Neural crest cell (in vitro differentiated cells): ENCODE measurements around the gene HOXB3. TPM values are rescaled to one million over a fixed set of nuclear protein-coding genes. Genes with fewer than 3 reads are reported as not detected.

Experiments used
- DNase-seq: peaks from one replicate; pipeline ENCODE4 v3.0.0; 2021; ENCODE audit warnings: low read depth, mixed read lengths, low spot score
- H3K27ac Mint-ChIP-seq: one replicate; pipeline ENCODE4 v1.8.0; 2021; ENCODE audit warnings: mild to moderate bottlenecking, mixed read lengths; ENCODE audit not compliant: unreplicated experiment
- H3K27me3 Mint-ChIP-seq: 2 replicates; pipeline ENCODE4 v1.8.0; 2021; ENCODE audit warnings: low read depth, mild to moderate bottlenecking, mixed read lengths
- H3K36me3 Mint-ChIP-seq: 2 replicates; pipeline ENCODE4 v1.8.0; 2021; ENCODE audit warnings: low read depth, mild to moderate bottlenecking, mixed read lengths
- H3K4me1 Mint-ChIP-seq: 2 replicates; pipeline ENCODE4 v1.8.0; 2021; ENCODE audit warnings: mixed read lengths
- H3K4me3 Mint-ChIP-seq: one replicate; pipeline ENCODE4 v1.8.0; 2021; ENCODE audit warnings: mild to moderate bottlenecking, mixed read lengths
- H3K9me3 Mint-ChIP-seq: 2 replicates; pipeline ENCODE4 v1.8.0; 2021; ENCODE audit warnings: mixed read lengths
- total RNA-seq: library from RNA; stranded (reverse); gene quantifications from 2 replicates; pipeline ENCODE4 v1.2.1, GENCODE V29; 2021
- TF ChIP-seq, protein P1 (sequence below): fragments of 200-600 bp; sonication (generic); conservative IDR thresholded peaks from 2 replicates; pipeline ENCODE4 v1.5.0; 2021; ENCODE audit warnings: antibody characterized with exemption, mild to moderate bottlenecking

The HOXB3 gene
- total RNA-seq, 1 donor from 2014 or later, result 22.8 TPM

DNA sequence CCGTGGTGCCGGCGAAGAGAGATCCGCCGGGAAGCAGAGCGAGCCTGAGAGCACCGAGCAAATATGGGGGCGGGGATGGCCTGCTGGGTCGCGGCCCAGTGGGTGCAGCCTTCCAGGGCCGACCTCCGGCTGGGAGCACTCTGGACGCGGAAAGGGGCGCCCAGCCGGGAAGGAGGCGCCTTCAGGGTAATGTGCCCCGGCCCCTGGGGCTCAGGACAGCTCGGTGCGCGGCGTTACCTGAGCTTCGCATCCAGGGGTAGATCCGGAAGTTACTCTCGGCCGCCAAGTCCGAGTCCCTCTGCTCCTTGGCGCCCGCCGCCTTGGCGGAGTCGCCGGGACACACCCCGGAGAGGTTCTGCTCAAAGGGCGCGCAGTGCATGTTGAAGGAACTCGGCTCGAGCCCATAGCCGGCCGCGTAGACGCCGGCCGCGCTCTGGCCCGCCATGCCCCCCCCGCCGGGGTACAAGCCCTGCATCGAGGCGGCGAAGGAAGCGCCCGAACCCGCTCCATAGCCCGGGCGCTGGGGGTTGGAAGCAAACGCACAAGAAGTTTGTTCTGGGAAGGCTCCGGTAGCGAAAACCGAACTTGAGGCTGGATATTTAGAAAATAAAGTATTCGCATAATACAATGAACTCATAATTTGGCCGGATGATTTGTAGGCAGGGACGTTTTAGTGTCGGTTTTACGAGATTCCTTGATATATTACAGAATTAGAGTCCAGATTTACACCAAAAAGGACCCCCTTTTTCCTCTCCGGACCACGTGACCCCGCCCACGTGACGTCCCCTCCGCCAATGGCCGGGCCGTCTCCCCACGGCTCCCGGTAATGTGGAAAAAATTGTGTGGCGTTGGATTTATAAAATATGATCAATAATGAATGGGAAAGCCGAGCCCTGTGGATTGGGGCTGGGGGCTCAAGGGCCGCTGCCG is 20.5 kb upstream of the HOXB3 start, which contains the start of gene HOXB7:
TSS of gene HOXB7 (minus strand) at position 736 of the 930 bp plus-strand sequence. CDS start at position 637, 99 bp downstream.
- H3K4me1 Mint-ChIP-seq, result peaks cover 28% of the 10 kb centered on the region
- H3K36me3 Mint-ChIP-seq, result peaks cover 17% of the 10 kb centered on the region

DNA sequence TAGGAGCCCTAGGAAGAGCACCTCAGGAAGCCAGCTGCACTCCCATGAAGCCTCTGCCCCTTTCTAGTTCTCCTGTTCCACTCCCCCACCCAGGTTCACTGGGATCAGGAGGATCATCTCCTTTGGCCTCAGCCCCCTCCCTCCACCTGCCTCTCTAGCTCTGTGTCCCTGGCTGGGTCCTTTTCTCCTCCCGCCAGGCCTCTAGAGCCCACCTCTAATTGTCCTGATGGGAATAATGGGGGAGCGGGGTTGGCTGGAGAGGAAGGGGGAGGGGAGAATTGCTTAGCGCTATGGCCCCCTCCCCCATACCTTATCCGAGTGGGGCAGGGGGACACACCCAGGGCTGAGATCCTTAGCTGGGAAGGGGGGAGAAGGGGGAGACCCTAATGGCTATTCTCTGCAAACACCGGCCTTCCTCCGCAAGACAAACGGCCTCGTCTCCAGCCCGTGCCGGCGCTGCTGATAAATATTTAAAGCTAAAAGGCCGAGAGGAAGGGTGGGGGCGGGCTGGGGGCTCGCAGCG is 19.8 kb upstream of the HOXB3 start:
- TF ChIP-seq, protein P1, sequence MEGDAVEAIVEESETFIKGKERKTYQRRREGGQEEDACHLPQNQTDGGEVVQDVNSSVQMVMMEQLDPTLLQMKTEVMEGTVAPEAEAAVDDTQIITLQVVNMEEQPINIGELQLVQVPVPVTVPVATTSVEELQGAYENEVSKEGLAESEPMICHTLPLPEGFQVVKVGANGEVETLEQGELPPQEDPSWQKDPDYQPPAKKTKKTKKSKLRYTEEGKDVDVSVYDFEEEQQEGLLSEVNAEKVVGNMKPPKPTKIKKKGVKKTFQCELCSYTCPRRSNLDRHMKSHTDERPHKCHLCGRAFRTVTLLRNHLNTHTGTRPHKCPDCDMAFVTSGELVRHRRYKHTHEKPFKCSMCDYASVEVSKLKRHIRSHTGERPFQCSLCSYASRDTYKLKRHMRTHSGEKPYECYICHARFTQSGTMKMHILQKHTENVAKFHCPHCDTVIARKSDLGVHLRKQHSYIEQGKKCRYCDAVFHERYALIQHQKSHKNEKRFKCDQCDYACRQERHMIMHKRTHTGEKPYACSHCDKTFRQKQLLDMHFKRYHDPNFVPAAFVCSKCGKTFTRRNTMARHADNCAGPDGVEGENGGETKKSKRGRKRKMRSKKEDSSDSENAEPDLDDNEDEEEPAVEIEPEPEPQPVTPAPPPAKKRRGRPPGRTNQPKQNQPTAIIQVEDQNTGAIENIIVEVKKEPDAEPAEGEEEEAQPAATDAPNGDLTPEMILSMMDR, result no peak
- Mint-ChIP-seq H3K9me3 (no peaks in the 10 kb centered on the region), H3K4me1 (peaks cover 28% of the 10 kb centered on the region), H3K27me3 (peaks cover 100% of the 10 kb centered on the region), H3K27ac (no peak overlapping the region), H3K4me3 (peak overlapping the region; percentile 82), H3K36me3 (peaks cover 18% of the 10 kb centered on the region)
- DNase-seq, result no peak

More for the DNA sequence above, 20.5 kb upstream of the HOXB3 start, which contains the start of gene HOXB7:
- H3K27ac Mint-ChIP-seq, result peak within 1 kb of the TSS; percentile 53
- peaks cover 100% of the 10 kb centered on the region for H3K27me3 Mint-ChIP-seq
- no peaks in the 10 kb centered on the region for H3K9me3 Mint-ChIP-seq
- H3K4me3 Mint-ChIP-seq, result peak within 1 kb of the TSS; percentile 91
- TF ChIP-seq, protein P1, result no peak
- DNase-seq, result no peak

DNA sequence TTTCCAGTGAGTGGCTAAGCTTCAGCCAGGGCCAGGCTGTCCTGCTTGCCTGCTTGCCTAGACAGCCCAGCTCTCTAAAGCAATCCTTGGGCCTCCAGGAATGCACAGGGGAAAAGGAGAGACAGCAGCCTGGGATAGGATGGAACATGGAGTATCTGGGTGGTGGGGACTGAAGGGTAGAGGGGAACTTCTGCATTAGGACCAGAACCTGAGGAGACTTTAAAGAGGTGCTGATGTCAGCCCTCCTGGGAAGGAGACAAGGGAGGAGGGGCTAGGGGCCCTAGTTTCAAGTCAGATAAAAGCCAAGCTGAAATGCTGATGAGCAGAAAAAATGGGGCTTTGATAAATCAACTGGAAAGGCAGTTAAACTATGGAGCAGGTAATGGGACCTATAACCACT is 19.0 kb upstream of the HOXB3 start:
- no peak for DNase-seq
- peaks cover 20% of the 10 kb centered on the region for H3K36me3 Mint-ChIP-seq
- peak overlapping the region; percentile 82 for H3K4me3 Mint-ChIP-seq
- no peaks in the 10 kb centered on the region for H3K9me3 Mint-ChIP-seq
- no peak overlapping the region for H3K27ac Mint-ChIP-seq
- peaks cover 100% of the 10 kb centered on the region for H3K27me3 Mint-ChIP-seq
- TF ChIP-seq, protein P1, result no peak
- peaks cover 28% of the 10 kb centered on the region for H3K4me1 Mint-ChIP-seq

DNA sequence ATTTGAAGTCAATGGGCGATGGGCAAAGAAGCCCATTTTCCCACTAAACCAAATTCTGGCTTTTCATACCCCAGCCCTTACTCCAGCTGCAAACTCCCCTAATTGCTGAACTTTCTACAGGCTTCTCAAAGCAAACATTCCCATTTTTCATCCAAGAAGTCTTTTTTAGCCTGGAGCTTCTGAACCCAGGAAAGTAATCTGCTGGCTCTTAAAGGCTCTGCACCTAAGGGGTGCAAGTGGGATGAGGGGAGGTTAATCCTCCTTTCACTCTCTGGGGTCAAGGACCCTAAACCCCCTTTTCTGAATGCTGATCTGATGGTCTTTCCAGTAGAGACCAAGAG is 18.4 kb upstream of the HOXB3 start:
- Mint-ChIP-seq H3K36me3 (peaks cover 17% of the 10 kb centered on the region), H3K4me3 (peak overlapping the region; percentile 82), H3K27me3 (peaks cover 100% of the 10 kb centered on the region), H3K27ac (no peak overlapping the region), H3K4me1 (peaks cover 28% of the 10 kb centered on the region), H3K9me3 (no peaks in the 10 kb centered on the region)
- TF ChIP-seq, protein P1, result no peak
- no peak for DNase-seq

DNA sequence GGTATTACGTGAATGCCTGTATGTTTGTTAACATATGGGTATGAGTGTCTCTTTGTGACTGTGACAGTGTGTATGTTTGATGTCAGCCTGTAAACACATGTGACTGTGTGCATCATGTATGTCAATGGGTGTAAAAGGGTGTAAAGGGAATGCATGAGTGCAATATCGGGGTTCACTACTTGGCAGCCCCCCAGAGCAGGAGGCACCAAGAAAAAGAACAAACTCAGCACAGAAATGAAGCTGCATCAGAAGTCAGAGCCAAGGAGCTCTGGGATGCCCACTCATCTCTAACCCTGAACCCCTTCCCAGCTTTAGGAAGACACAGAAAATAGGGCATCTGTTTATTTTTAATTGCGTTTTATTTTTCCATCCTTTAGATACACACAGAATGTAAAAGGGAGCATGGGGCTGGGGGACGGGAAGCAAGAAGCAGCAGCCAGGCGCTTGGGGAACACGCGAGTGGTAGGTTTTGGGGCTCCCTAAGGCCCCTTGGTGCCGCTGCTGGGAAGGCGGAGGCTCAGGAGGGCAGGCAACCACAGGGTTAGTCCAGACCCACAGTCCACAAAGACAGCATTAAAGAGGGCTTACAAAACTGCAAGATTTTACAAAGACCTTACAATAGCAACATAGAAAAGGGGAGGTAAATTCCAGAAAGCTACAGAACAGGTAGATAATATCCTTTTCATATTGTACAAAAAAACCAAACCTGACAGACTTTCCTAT is 17.0 kb upstream of the HOXB3 start:
- H3K4me3 Mint-ChIP-seq, result peak overlapping the region; percentile 81
- H3K36me3 Mint-ChIP-seq, result peaks cover 10% of the 10 kb centered on the region

More for the DNA sequence above, 17.0 kb upstream of the HOXB3 start:
- no peak for DNase-seq
- no peaks in the 10 kb centered on the region for H3K9me3 Mint-ChIP-seq
- peaks cover 100% of the 10 kb centered on the region for H3K27me3 Mint-ChIP-seq
- peaks cover 18% of the 10 kb centered on the region for H3K4me1 Mint-ChIP-seq
- H3K27ac Mint-ChIP-seq, result peak overlapping the region; percentile 73
- TF ChIP-seq, protein P1, result no peak
